GM12892 (cell line): ENCODE measurements around the gene DDT. TPM values are rescaled to one million over a fixed set of nuclear protein-coding genes. Genes with fewer than 3 reads are reported as not detected.
A peak's percentile ranks its signal among the peaks of the same experiment; 100 is the strongest.
"Not testable (repeated sequence)": the region's sequence is repeated elsewhere in the genome, so short reads cannot be mapped to it uniquely, and the experiment has no call there.

Source experiments
- DNase-seq: peaks from one replicate; pipeline ENCODE4 v3.0.0; 2011; ENCODE audit not compliant: insufficient read length
- FAIRE-seq: peaks from 2 replicates; lab custom pipeline; 2011; peaks lifted over from hg19 to GRCh38; lab: Jason Lieb, UNC
- POLR2A ChIP-seq: IDR thresholded peaks from 2 replicates; pipeline ENCODE4 v1.6.1; 2011; ENCODE audit warnings: low read depth, low read length, control low read depth
- POLR2AphosphoS5 ChIP-seq: IDR thresholded peaks from 2 replicates; pipeline ENCODE4 v1.6.1; 2011; ENCODE audit warnings: low read depth, low read length, control low read depth
- TAF1 ChIP-seq: IDR thresholded peaks from 2 replicates; pipeline ENCODE4 v1.6.1; 2011; ENCODE audit warnings: low read depth, mild to moderate bottlenecking, control low read depth, low read length, borderline replicate concordance
- polyA plus RNA-seq: library from polyadenylated mRNA; unstranded; fragments of >200 nt; gene quantifications from one replicate; pipeline ENCODE4 v1.2.1, GENCODE V29; 2012; ENCODE audit warnings: missing spikeins, inconsistent platforms; ENCODE audit not compliant: missing spikeins

Gene DDT
- 117 TPM for polyA plus RNA-seq

DNA sequence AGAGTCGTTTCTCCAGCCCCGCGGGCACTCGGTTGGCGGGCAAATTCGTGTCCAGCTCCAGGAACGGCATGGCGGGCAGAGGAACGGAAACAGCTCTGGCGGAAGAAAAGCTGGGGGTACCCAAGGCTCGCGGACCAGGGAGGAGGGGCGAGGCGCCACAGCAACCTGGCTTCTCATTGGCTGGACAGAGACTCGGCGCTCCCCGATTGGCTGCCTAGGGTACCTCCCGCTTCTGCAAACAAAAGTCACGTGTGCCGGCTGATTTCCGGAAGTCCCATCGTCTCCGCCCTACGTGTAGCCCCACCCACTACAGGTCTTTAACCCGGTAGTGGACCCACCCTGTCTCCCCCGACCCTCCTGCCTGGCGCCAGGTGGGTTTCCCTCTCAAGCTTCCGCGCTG lies at the start of gene DDT:
DDT (minus strand) TSS at position 97 of the 400 bp plus-strand sequence; CDS start at position 70, 27 bp downstream.
- FAIRE-seq: peak; percentile 99
- DNase-seq: not testable (repeated sequence)

DNA sequence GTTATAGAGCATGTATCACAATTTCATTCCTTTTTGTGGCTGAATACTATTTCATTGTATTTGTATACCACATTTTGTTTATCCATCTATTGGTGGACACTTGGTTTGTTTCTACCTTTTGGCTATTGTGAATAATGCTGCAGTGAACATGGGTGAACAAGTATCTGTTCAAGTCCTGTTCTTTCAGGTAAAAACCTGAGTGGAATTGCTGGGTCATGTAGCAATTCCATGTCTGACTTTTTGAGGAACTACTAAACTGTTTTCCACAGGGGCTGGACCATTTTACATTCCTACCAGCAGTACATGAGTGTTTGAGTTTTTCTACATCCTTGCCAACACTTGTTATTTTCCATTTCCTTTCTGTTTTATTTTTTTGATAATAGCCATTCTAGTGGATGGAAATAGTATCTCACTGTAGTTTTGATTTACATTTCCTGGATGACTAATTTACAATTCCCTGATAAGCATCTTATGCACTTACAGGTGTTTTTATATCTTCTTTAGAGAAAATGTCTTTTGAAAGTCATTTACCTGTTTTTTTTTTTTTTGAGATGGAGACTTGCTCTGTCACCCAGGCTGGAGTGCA lies 49.1 kb upstream of the DDT start:
- DNase-seq (no peak), FAIRE-seq (no peak)
- TF ChIP-seq POLR2AphosphoS5 (no peak), POLR2A (no peak), TAF1 (no peak)

DNA sequence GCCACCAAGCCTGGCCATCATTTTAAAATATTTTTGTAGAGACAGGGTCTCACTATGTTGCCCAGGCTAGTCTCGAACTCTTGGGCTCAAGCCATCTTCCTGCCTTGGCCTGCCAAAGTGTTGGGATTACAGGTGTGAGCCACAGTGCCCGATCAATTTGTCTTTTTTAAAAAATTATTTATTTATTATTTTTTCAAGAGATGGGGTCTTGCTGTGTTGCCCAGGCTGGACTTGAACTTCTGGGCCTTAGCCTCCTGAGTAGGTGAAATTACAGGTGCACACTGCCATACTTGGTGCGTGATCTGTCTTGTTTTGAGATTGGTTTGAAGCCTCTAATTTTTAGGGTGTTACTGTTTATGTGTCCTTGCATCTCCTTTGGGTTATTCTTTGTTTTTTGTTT lies 47.1 kb upstream of the DDT start:
- FAIRE-seq: no peak
- no peak for DNase-seq
- TF ChIP-seq TAF1 (no peak), POLR2A (no peak), POLR2AphosphoS5 (no peak)

DNA sequence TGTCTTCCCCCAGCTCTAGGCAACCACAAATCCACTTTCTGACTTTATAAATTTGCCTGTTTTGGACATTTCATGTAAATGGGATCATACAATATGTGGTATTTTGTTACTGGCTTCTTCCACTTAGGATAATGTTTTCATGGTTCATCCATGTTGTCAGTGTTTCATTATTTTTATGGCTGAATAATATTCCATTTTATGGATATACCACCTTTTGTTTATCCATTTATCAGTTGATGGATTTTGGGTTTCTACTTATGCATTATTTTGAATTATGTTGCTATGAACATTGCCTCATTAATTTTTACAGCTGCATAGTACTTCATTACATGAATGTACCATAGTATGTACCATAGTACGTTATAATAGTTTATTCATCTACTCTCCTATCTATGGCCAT lies 41.9 kb upstream of the DDT start:
- TF ChIP-seq POLR2A: no peak
- no peak for TF ChIP-seq TAF1
- no peak for TF ChIP-seq POLR2AphosphoS5
- no peak for DNase-seq
- no peak for FAIRE-seq

DNA sequence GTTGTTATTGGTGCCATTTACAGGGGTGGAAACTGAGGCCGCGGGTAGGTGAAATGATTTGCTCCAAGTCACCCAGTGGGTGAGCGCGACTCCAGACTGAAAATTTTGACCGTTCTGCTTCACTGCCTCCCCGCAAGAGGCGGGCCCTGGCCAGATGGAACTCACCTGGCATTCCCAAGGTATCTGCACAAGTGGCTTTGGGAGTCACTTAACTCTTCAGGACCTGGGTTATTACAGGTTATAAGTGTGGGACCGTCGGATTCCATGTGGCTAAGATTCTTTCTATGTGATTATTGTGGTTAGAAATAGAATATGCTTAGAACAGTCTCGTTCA lies 37.5 kb upstream of the DDT start:
- DNase-seq (no peak), FAIRE-seq (no peak)
- TF ChIP-seq POLR2A (no peak), POLR2AphosphoS5 (no peak), TAF1 (no peak)

DNA sequence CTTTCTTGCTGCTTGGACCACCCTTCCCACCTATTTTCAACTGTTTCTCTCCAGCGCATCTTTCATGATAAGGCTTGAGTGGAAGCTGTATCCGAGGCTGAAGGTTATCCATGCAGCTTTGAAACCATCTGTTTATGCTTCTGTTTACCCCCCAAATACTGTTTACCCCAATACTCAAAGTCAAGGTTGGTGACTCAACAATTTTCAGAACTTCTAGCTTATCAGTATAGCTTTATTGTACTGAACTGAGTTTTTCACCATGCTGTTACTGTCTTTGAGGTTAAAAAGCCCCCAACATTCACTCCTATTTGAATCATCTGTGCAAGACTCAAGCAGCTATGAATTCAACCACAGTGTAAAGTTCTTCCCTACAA lies 35.8 kb upstream of the DDT start:
- DNase-seq: no peak
- TF ChIP-seq TAF1 (no peak), POLR2A (no peak), POLR2AphosphoS5 (no peak)
- FAIRE-seq: no peak

DNA sequence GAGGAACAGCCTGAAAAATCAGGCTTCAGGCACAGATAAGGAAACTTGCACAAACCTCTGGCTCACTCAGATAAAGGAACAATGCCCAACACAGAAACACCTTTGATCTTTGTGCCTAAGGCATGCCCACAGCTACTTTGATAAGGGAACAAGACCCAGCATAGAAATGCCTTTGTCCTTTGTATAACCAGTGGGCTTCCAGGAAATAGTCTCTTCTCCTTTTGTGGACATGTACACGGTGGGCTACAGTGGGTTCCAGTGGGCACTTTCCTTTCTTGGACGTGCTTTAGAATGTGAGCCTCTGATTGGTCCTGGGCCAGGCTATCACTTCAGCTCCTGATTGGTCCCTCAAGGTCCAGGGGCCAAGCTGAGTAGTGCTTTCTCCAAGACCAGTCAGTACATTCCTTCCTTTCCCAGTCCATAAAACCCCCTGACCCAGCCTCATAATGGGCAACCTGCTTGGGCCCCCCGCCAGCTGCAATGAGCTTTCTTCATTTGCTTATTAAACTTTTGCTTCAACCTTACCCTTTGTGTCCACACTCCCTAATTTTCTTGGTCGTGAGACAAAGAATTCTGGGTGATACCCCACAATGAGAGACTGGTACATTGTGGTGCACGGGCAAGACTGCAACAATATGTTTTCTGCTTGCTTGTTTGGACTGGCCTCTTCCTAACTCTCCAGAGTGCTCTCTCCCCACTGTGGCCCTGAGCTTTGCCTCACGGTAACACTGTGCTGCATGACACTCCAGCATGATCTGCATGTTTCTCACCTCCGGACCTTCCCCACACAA lies 35.2 kb upstream of the DDT start:
- DNase-seq (no peak), FAIRE-seq (no peak)
- TF ChIP-seq TAF1: no peak
- no peak for TF ChIP-seq POLR2AphosphoS5
- no peak for TF ChIP-seq POLR2A

DNA sequence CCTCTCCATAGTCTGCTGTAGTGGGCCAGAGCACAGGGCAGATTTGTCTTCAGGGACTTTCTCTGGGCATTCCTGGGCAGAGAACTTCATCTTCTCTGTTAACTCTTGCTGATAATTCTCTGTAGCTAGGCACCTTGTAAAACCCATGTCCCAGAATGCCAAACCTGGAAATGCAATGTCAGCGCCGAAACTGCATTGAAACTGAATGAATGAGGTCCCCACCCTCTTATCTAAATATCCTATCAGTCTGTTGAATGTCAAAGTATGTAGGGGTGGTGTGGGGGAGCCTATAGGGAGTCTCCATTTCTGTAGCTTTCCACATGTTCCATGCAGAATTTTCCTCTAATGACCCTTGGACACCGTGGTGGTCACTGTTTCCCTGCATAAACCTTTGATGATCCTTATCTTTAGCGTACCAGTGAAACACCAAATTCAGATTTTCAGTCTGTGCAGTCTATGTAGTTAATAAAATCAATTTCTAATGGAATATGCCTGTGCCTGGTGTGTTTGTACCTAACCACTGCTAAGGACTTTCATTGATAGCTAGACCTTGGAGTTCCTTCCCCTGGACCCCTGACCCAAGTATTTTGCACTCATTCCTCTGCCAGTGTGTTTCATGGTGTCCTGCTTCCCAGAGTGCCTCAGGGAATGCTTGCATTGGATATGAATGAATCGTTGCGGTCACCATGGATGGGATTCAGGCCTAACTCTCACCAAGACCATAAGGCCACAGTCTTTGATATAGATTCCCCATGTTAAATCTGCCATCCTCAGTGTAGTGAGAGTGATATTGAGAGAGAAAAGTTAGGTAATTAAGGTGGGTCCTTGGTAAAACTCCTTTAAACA lies 34.4 kb upstream of the DDT start:
- FAIRE-seq (no peak), DNase-seq (no peak)
- TF ChIP-seq TAF1 (no peak), POLR2AphosphoS5 (no peak), POLR2A (no peak)

DNA sequence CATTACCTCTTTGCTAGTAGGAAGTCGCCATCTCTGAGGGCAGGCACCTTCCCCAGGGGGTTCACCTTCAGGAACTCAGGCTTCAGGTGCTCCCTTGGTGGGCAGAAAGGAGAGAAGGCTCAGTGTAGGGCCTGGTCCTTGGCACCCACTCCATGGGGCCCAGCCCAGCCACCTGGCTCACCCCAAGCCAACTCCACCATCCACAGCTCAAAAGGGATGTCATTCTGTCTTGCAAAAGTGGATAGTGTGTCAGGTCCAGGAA lies 33.7 kb upstream of the DDT start:
- FAIRE-seq (no peak), DNase-seq (no peak)
- TF ChIP-seq TAF1: no peak
- no peak for TF ChIP-seq POLR2A
- no peak for TF ChIP-seq POLR2AphosphoS5

DNA sequence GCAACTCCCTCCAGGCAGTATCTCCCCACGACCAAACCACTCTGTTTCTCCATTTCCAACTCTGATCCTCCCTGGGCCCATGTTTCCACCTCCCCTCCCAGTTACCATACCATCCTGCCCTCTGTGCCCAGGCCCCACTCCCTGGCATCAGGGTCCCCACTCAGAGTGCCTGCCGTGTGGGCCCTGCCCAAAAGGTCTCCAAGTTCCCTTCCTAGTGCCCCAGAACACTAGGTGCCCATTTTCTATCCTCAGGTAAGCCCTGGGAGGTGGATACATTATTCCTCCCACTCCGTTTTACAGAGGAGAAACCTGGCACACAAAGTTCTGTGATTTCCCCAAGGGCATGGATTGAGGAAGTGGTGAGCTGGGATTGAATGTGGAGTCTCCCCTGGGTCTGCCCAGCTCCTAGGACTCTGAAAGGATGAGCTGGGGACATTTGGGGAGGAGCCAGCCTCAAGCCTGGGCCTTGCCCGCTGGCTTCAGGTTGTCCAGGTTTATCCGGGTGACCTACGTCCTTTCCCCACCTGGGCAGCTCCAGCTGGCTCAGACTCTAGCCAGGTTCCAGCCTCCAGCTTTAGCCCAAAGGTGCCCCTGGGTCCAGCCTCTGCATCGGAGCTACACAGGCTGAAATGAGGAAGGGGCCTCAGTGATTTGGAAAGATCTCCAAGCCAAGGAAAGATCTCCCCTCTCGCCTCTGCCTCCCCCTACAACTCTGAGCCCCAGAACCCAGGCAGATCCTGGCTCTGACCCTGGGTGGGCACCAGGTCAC lies 33.2 kb upstream of the DDT start:
- TF ChIP-seq POLR2AphosphoS5: no peak
- DNase-seq (no peak), FAIRE-seq (no peak)

DNA sequence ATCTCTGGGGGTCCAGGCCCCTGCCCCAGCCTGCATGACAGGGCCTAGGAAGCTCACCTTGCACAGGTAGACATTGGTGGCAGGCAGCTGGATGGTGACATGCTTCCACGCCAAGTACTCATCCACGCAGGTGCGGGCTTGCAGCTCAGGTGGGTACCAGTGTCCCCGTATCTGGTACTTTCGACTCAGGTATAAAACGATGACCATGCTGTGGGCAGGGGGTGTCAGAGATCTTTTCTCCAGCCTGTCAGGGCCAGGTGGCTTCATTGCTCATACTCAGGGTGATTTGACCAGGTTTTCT lies 32.6 kb upstream of the DDT start:
- TF ChIP-seq POLR2A: no peak
- no peak for TF ChIP-seq POLR2AphosphoS5
- TF ChIP-seq TAF1: no peak
- no peak for DNase-seq

More for the DNA sequence above, 32.6 kb upstream of the DDT start:
- no peak for FAIRE-seq
